Osteocyte (in vitro differentiated cells): ENCODE results near the gene AVPR2. TPM values are rescaled to one million over a fixed set of nuclear protein-coding genes. Genes with fewer than 3 reads are reported as not detected.
A peak's percentile ranks its signal among the peaks of the same experiment; 100 is the strongest.

Experiments
- DNase-seq: peaks from one replicate; pipeline ENCODE4 v3.0.0; 2021; ENCODE audit warnings: mixed read lengths; ENCODE audit not compliant: unreplicated experiment; ENCODE audit errors: extremely low spot score
- H3K27ac Mint-ChIP-seq: one replicate; pipeline ENCODE4 v1.8.0; 2021; ENCODE audit warnings: mild to moderate bottlenecking, mixed read lengths; ENCODE audit not compliant: unreplicated experiment
- H3K27me3 Mint-ChIP-seq: one replicate; pipeline ENCODE4 v1.8.0; 2021; ENCODE audit warnings: mixed read lengths; ENCODE audit not compliant: unreplicated experiment
- H3K36me3 Mint-ChIP-seq: one replicate; pipeline ENCODE4 v1.8.0; 2021; ENCODE audit warnings: mixed read lengths; ENCODE audit not compliant: unreplicated experiment
- H3K4me1 Mint-ChIP-seq: one replicate; pipeline ENCODE4 v1.8.0; 2021; ENCODE audit warnings: mixed read lengths; ENCODE audit not compliant: unreplicated experiment
- H3K4me3 Mint-ChIP-seq: one replicate; pipeline ENCODE4 v1.8.0; 2021; ENCODE audit warnings: mild to moderate bottlenecking, moderate library complexity, mixed read lengths; ENCODE audit not compliant: unreplicated experiment
- H3K9me3 Mint-ChIP-seq: one replicate; pipeline ENCODE4 v1.8.0; 2021; ENCODE audit warnings: mixed read lengths; ENCODE audit not compliant: unreplicated experiment
- CTCF ChIP-seq: fragments of 200-600 bp; sonication (generic); IDR thresholded peaks from 2 replicates; pipeline ENCODE4 v1.5.0; 2021; ENCODE audit warnings: antibody characterized with exemption, mild to moderate bottlenecking, moderate library complexity
- total RNA-seq: library from RNA; stranded (reverse); gene quantifications from 2 replicates; pipeline ENCODE4 v1.2.1, GENCODE V29; 2021

AVPR2 gene
- total RNA-seq, 1 donor from 2014 or later, result not detected

GRCh38 chrX:153944140-153944799 is 39.8 kb downstream of the AVPR2 start, which contains the start of gene RENBP:
RENBP (minus strand) TSS chrX:153944643; CDS start chrX:153944610, 33 bp downstream.
- DNase-seq, result no peak
- no peak for TF ChIP-seq CTCF
- H3K4me1 Mint-ChIP-seq, result peaks cover 17% of the 10 kb centered on the region
- peak within 1 kb of the TSS; percentile 27 for H3K27ac Mint-ChIP-seq
- no peaks in the 10 kb centered on the region for H3K27me3 Mint-ChIP-seq
- H3K36me3 Mint-ChIP-seq, result peaks cover 7% of the 10 kb centered on the region
- H3K9me3 Mint-ChIP-seq, result no peaks in the 10 kb centered on the region
- peak within 1 kb of the TSS; percentile 67 for H3K4me3 Mint-ChIP-seq

- H3K4me3 Mint-ChIP-seq, result peak overlapping the region; percentile 67
- H3K9me3 Mint-ChIP-seq, result no peaks in the 10 kb centered on the region
- no peak overlapping the region for H3K27ac Mint-ChIP-seq
- H3K27me3 Mint-ChIP-seq, result no peaks in the 10 kb centered on the region
- peaks cover 15% of the 10 kb centered on the region for H3K4me1 Mint-ChIP-seq
- no peak for TF ChIP-seq CTCF
- H3K36me3 Mint-ChIP-seq, result peaks cover 9% of the 10 kb centered on the region
- no peak for DNase-seq
These were observed 40.3 kb downstream of the AVPR2 start for GRCh38 chrX:153944800-153945150.

- DNase-seq, result no peak
- Mint-ChIP-seq H3K27me3 (no peaks in the 10 kb centered on the region), H3K9me3 (no peaks in the 10 kb centered on the region), H3K4me3 (no peak overlapping the region), H3K4me1 (peaks cover 13% of the 10 kb centered on the region), H3K27ac (no peak overlapping the region), H3K36me3 (peaks cover 19% of the 10 kb centered on the region)
- no peak for TF ChIP-seq CTCF
These were observed 41.8 kb downstream of the AVPR2 start for GRCh38 chrX:153945956-153946943.

GRCh38 chrX:153947009-153947769 is 42.7 kb downstream of the AVPR2 start:
- no peak overlapping the region for H3K4me3 Mint-ChIP-seq
- peaks cover 23% of the 10 kb centered on the region for H3K36me3 Mint-ChIP-seq
- no peaks in the 10 kb centered on the region for H3K9me3 Mint-ChIP-seq
- H3K27me3 Mint-ChIP-seq, result no peaks in the 10 kb centered on the region
- H3K27ac Mint-ChIP-seq, result no peak overlapping the region
- peak; percentile 93 for TF ChIP-seq CTCF
- DNase-seq, result peak; percentile 93
- H3K4me1 Mint-ChIP-seq, result peaks cover 11% of the 10 kb centered on the region
